Inferior parietal cortex (tissue), 1 donor: ENCODE measurements around the gene RAB23.

Experiments used
- DNase-seq: peaks from one replicate; pipeline ENCODE4 v3.0.0-alpha.2; 2016; ENCODE audit errors: extremely low spot score

The RAB23 gene

GRCh38 chr6:57221936-57222742 lies at the start of gene RAB23:
TSS of gene RAB23 (minus strand) at chr6:57222307. CDS start at chr6:57210380, 11,927 bp downstream.
- DNase-seq = peak; percentile 92

GRCh38 chr6:57268294-57268640 lies 46.2 kb upstream of the RAB23 start:
- DNase-seq = no peak

DNA sequence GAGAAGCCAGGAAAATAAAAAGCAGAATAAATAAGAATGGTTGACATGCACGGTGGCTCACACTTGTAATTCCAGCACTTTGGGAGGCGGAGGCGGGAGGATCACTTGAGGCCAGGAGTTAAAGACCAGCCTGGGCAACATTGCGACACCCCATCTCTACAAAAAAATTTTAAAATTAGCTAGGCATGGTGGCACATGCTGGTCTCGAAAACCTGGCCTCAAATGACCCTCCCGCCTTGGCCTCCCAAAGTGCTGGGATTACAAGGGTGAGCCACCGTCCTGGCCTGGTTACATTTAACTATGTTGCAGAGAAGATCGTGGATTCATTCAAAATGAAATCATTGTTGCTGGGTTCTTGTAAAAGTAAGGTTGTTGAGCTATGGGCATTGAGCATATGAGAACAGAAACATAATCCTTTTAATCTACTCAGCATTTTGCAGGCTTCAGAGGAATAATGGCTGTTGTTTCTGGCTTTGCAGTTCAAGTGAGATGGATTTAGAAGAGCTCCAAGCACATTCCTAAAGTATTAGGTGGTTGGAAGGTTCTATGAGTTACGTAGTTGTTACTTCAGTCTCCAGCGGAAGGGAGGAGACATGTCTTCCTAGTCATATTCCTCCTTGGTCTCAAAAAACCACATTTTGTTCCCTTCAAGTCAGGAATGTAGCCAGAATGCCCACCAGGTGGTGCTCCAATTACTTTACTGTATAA lies 45.6 kb upstream of the RAB23 start:
- DNase-seq = no peak

DNA sequence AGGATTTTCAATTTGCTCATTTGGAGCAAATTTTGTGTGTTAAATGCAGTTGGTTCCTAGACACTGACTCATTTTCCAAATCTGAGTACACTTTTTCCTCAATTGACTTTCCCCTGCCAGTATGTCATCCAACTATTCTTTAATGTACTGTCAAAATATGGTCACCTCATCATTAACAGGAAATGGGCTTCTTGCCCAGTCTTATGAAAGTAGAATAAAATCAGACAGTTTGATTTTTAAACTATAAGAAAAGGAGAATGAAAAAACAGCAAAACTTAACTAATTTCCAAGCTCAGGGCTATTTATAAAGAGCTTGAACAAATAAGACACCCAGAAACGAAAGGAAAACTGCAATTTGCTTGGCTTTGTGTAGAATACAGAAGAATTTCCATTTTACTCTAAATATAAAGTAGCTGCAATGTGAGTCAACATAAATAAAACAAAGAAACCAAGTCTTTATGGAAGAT lies 43.7 kb upstream of the RAB23 start:
- peak; percentile 15 for DNase-seq

- no peak for DNase-seq
These were observed 41.6 kb upstream of the RAB23 start for GRCh38 chr6:57263739-57264138.

DNA sequence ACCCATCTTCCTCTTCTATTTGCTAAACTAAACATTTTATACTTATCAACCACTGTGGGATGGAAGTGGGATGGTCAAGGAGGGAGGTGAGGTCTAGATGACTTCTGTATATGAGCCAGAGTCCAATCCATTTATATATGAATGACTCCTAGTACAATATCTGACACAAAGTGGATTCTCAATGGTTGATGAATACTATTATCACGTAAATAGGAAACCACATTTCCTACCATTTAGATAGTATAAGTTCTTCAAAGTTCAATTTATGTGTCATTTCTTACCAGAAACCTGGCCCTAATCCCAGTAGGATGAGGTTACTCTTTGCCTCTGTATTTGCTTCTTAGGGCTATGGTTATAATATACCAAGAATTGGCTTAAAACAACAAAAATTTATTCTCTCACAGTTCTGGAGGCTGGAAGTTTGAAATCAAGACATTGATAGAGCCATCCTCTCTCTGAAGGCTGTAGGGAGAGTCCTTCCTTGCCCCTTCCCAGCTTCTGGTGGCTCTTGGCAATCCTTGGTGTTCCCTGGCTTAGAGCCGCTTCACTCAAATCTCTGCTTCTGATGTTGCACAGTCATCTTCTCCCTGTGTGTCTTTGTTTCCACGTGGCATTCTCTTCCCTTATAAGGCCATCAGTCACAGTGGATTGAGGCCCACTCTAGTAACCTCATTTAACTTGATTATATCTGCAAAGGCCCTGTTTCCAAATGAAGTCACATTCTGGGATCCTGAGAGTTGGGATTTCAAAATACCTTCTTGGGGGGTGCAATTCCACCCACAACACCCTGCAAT lies 41.0 kb upstream of the RAB23 start:
- DNase-seq = no peak

GRCh38 chr6:57262488-57262887 lies 40.4 kb upstream of the RAB23 start:
- no peak for DNase-seq

DNA sequence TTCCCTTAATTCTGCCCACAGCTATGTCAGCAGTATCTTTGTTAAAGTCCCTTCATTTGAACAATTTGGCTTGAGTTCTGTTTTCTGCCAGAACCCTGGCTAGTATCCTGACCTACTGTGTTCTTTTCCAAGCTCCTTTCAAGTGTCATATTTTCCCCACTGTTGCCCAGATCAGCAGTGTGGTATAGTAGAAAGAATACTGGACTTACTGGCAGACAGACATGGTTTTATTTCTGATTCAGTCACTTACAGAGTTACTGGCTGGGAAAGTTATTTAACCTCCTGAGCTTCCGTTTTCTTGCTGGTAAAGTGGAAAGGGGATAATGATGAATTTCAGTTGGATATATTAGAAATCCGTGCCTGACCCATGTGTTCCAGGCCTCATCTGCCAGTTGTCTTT lies 39.8 kb upstream of the RAB23 start:
- DNase-seq = no peak

DNA sequence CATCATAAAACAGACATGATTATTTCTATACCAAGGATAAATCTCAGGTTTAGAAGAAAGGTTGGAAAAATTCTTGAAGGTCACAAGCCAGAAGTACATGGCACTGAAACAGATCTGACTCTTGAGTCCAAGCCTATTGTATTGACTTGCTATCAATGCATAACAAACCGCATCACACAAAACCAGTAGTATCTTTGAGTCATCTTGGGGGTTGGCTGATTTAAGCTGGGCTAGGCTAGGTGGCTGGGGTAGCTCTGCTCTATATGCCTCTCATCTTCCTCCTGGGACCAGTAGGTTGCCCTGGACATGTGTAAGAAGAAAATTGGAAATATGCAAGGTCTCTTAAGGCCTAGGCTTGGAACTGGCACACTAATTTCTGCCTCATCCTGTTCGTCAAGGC lies 37.0 kb upstream of the RAB23 start:
- no peak for DNase-seq

GRCh38 chr6:57257911-57258541 lies 35.9 kb upstream of the RAB23 start:
- DNase-seq = no peak

DNA sequence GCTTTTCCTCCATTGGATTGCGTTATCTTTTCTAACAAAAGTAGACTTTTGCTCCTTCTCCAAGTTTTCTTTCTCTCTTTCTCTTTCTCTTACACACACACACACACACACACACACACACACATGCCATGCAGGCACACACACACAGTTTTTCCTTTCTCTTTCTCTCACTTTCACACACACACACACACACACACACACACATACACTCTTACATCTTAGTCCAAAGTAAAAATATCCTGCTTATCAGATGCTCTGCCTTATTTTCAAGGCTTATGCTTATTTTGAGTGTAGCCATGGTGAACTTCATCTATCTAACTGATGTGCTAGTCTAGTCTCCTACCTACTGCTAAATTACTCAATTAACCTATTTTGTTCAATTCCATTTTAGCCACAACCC lies 34.4 kb upstream of the RAB23 start:
- DNase-seq = no peak

DNA sequence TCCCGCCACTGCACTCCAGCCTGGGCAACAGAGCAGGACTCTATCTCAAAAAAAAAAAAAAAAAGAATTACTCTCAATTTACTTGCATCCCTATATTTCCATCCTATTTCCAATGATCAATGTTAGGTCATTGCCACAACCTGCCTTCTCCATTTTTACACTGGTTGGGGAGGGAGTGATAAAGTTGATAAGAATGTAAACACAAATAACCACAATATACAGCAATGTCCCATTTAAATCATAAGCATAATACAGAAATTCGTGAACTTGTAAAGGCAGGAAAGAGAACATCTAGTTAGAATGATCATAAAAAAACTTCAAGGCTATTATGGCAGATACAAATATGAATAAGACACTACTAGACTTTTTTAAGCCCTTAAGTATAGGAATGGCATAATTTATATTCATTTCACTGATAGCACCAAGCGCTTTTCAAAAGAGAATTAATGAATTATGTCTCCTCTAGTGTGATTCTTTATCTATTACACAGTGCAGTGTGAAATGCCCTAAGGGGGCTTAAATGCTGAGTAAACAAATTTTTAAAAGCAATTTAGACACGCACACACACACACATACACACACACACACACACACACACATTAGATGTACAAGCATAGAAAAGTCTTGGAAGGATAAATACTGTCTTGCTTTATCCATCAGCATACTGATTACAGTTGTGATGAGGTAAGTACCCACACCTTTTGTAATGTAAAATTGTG lies 33.5 kb upstream of the RAB23 start:
- DNase-seq = no peak

- no peak for DNase-seq
These were observed 32.1 kb upstream of the RAB23 start for GRCh38 chr6:57254055-57254717.

GRCh38 chr6:57252975-57253374 lies 30.9 kb upstream of the RAB23 start:
- DNase-seq = no peak

- no peak for DNase-seq
These were observed 30.0 kb upstream of the RAB23 start for GRCh38 chr6:57252137-57252536.

GRCh38 chr6:57250348-57250747 lies 28.2 kb upstream of the RAB23 start:
- DNase-seq = no peak

- DNase-seq = no peak
These were observed 26.3 kb upstream of the RAB23 start for GRCh38 chr6:57248311-57248895.

GRCh38 chr6:57247603-57248002 lies 25.5 kb upstream of the RAB23 start:
- no peak for DNase-seq

GRCh38 chr6:57246307-57246706 lies 24.2 kb upstream of the RAB23 start:
- DNase-seq = no peak

DNA sequence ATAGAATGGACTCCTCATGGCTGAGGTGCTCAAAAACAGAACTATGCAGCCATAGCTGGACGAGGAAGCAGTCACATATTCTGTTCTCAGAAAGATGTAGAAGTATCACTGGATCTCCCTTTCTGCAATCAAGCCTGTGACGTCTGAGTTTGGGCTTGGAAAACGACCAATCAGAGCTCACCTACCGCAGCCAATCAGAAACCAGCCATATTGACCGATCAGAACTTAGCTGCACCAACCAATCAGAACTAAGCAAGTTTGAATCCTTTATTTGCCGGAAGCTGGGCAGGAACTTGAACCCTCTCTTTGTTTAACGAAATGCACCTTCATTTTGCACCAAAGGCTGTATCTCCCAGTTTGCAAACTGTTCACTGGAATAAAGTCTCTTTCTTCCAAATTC lies 21.8 kb upstream of the RAB23 start:
- no peak for DNase-seq
